Esophagus squamous epithelium (tissue), 5 donors: Measurements from ENCODE around the gene MTMR4. TPM values are rescaled to one million over a fixed set of nuclear protein-coding genes. Genes with fewer than 3 reads are reported as not detected.
"Not testable (repeated sequence)": the region's sequence is repeated elsewhere in the genome, so short reads cannot be mapped to it uniquely, and the experiment has no call there.

Experiments used
- DNase-seq: peaks from one replicate; lab custom pipeline; 2025; lab: John Stamatoyannopoulos, UW
- H3K27ac ChIP-seq, 4 donors: fragments of 200-600 bp; sonication (generic); one replicate each; pipeline ENCODE4 v1.5.1; 2016 to 2019; ENCODE audit warnings: mild to moderate bottlenecking in 1 of 4
- H3K27me3 ChIP-seq, 4 donors: fragments of 200-600 bp; sonication (generic); 1 replicate in 3 of 4; 2 replicates in 1 of 4; pipeline versions ENCODE4 v1.5.1 to v1.6.0; 2017 to 2021; ENCODE audit warnings: antibody characterized with exemption in 1 of 4
- H3K36me3 ChIP-seq, 3 donors: fragments of 200-600 bp; sonication (generic); one replicate each; pipeline ENCODE4 v1.5.1; 2016 to 2019
- H3K4me1 ChIP-seq, 3 donors: fragments of 200-600 bp; sonication (generic); one replicate each; pipeline ENCODE4 v1.5.1; 2017 to 2019
- H3K4me3 ChIP-seq, 4 donors: fragments of 200-600 bp; sonication (generic); 1 replicate in 3 of 4; 2 replicates in 1 of 4; pipeline ENCODE4 v1.5.1; 2016 to 2019; ENCODE audit warnings: mild to moderate bottlenecking in 2 of 4, moderate library complexity in 1 of 4
- H3K9me3 ChIP-seq, 3 donors: fragments of 200-600 bp; sonication (generic); one replicate each; pipeline ENCODE4 v1.5.1; 2016 to 2019
- POLR2A ChIP-seq, 4 donors: fragments of 450-650 bp; IDR thresholded peaks; one replicate each; pipeline ENCODE4 v1.6.1; 2017; ENCODE audit warnings: antibody characterized with exemption in 4 of 4, mild to moderate bottlenecking in 4 of 4, moderate library complexity in 3 of 4
- WGBS, 2 donors: methylation state at CpG; one replicate each; pipeline ENCODE4 v1.1.5; 2018; 5-methylcytosine and 5-hydroxymethylcytosine counted together
- intact Hi-C: fragments of 100-400 bp; cut with DNase I; formaldehyde crosslinking; loops from one replicate; pipeline ENCODE4 v1.15.0; 2022
- total RNA-seq, 4 donors: library from RNA; depleted of rRNA; stranded (reverse); fragments of >200 nt; gene quantifications; one replicate each; pipeline ENCODE4 v1.1.0, GENCODE V29; 2016
- TF ChIP-seq, protein P1 (sequence below), 6 experiments: fragments of 450-650 bp in 4 of 6; fragments of 200-600 bp in 2 of 6; sonication (generic) in 2 of 6; IDR thresholded peaks; one replicate each; pipeline ENCODE4 v1.5.1; 2016 to 2019; ENCODE audit warnings: antibody characterized with exemption in 6 of 6, mild to moderate bottlenecking in 4 of 6, moderate library complexity in 4 of 6
- donor health status: DM: yes; HTN: yes; CAD: no.

Gene MTMR4
- total RNA-seq = 10 to 100 TPM; 21.7 to 34.5 (median 28.0) TPM

GRCh38 chr17:58513965-58514769 lies at the start of gene MTMR4:
Gene MTMR4, minus strand, starts transcription at chr17:58514638. Its CDS starts 231 bp downstream, at chr17:58514407.
- intact Hi-C loops = loop anchor here (10.0 kb wide), 1 partner anchor 159 kb away; the partner anchor contains the start of gene SUPT4H1
- no peaks in the 10 kb centered on the region for H3K9me3 ChIP-seq
- H3K4me1 ChIP-seq = peaks cover 26 to 57% (median 35%) of the 10 kb centered on the region in 3 donors
- WGBS, 2 donors = 0 to 3% methylated on average over 10 to 11 of the region's 64 CpGs
- H3K27ac ChIP-seq = peak within 1 kb of the TSS; percentile 74 to 90 (median 86)
- TF ChIP-seq, protein P1, sequence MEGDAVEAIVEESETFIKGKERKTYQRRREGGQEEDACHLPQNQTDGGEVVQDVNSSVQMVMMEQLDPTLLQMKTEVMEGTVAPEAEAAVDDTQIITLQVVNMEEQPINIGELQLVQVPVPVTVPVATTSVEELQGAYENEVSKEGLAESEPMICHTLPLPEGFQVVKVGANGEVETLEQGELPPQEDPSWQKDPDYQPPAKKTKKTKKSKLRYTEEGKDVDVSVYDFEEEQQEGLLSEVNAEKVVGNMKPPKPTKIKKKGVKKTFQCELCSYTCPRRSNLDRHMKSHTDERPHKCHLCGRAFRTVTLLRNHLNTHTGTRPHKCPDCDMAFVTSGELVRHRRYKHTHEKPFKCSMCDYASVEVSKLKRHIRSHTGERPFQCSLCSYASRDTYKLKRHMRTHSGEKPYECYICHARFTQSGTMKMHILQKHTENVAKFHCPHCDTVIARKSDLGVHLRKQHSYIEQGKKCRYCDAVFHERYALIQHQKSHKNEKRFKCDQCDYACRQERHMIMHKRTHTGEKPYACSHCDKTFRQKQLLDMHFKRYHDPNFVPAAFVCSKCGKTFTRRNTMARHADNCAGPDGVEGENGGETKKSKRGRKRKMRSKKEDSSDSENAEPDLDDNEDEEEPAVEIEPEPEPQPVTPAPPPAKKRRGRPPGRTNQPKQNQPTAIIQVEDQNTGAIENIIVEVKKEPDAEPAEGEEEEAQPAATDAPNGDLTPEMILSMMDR (IDR thresholded peaks at IDR 0.05) = no peak
- TF ChIP-seq POLR2A (IDR thresholded peaks at IDR 0.05) = peak in 1 of 4 donors; percentile 56
- H3K36me3 ChIP-seq = peaks cover 5 to 45% (median 11%) of the 10 kb centered on the region in 3 donors
- peak within 1 kb of the TSS; percentile 67 to 91 (median 74) for H3K4me3 ChIP-seq
- DNase-seq = no peak
- no peaks in the 10 kb centered on the region for H3K27me3 ChIP-seq

- DNase-seq = no peak
- TF ChIP-seq, protein P1 (IDR thresholded peaks at IDR 0.05) = no peak
- TF ChIP-seq POLR2A (IDR thresholded peaks at IDR 0.05) = no peak
- Histone ChIP-seq H3K27ac (no peak overlapping the region), H3K9me3 (no peaks in the 10 kb centered on the region), H3K36me3 (no peaks in the 10 kb centered on the region), H3K27me3 (no peaks in the 10 kb centered on the region), H3K4me3 (no peak overlapping the region), H3K4me1 (peaks cover 0 to 12% (median 0%) of the 10 kb centered on the region in 3 donors)
- 64 to 82% methylated on average over 1 of the region's 1 CpG for WGBS, 2 donors
- intact Hi-C loops = no loop called here
Measured at GRCh38 chr17:58560511-58560910, 46.1 kb upstream of the MTMR4 start.

DNA sequence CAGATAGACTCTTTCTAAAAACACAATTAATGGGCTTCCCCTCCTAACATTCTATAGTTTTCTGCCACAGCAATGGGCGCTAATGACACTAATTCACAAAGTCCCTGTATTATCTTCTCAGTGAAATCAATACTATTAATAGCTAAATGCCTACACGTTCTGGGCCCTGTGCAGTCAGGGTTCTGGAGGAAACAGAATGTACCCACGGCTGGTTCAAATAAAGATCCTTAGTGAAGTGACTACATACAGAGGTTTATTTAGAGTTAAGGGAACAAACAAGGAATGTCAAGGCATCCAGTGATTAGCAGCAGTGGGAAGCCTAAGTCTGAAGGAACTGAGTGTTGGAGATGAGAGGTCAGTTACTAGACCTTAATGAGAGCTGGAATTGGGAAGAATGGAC lies 43.5 kb upstream of the MTMR4 start:
- DNase-seq = no peak
- intact Hi-C loops = no loop called here
- 77% methylated on average over 3 of the region's 3 CpGs for WGBS, 2 donors
- Histone ChIP-seq H3K4me1 (peaks cover 0 to 12% (median 0%) of the 10 kb centered on the region in 3 donors), H3K4me3 (no peak overlapping the region), H3K27ac (no peak overlapping the region), H3K36me3 (no peaks in the 10 kb centered on the region), H3K9me3 (no peaks in the 10 kb centered on the region), H3K27me3 (no peaks in the 10 kb centered on the region)
- TF ChIP-seq, protein P1 (IDR thresholded peaks at IDR 0.05) = no peak
- no peak for TF ChIP-seq POLR2A (IDR thresholded peaks at IDR 0.05)

DNA sequence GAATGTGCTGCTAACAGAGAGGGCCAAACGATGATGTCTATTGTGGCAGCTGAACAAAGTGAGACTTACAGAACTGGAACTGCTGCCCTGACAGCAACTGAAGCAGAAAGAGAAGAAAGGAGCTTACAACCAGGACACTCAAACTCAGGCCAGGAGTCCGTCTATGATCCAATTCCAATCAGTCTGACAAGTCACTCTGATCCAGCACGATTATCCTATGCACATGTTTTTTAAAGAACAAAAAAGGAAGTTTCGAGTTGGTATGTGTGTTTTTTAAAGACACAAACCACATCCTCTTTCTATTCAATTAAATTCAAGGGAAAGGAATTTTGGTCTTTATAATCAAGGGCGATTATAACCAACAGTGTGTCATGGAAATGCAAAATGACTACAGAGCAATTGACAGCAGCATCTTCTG lies 42.4 kb upstream of the MTMR4 start:
- Histone ChIP-seq H3K4me1 (peaks cover 0 to 12% (median 0%) of the 10 kb centered on the region in 3 donors), H3K4me3 (no peak overlapping the region), H3K36me3 (no peaks in the 10 kb centered on the region), H3K27ac (peak overlapping the region in 2 of 4 donors; percentile 5 to 40), H3K27me3 (no peaks in the 10 kb centered on the region), H3K9me3 (no peaks in the 10 kb centered on the region)
- DNase-seq = no peak
- no peak for TF ChIP-seq POLR2A (IDR thresholded peaks at IDR 0.05)
- TF ChIP-seq, protein P1 (IDR thresholded peaks at IDR 0.05) = no peak
- intact Hi-C loops = no loop called here
- 19 to 25% methylated on average over 5 of the region's 5 CpGs for WGBS, 2 donors

DNA sequence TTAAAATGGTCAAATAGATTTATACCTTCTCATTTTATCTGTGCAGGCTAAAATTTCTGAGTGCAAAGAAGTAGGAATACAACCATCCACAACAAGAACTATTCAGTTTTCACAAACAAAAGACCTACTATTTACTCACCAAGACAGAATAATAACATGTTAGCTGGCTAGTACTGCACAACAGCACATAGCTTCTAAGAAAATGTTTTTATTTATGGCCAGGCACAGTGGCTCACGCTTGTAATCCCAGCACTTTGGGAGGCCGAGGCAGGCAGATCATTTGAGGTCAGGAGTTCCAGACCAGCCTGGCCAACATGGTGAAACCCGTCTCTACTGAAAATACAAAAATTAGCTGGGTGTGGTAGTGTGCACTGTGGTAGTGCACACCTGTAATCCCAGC lies 40.7 kb upstream of the MTMR4 start:
- H3K27ac ChIP-seq, intact Hi-C loops, H3K4me3 ChIP-seq, H3K36me3 ChIP-seq, H3K27me3 ChIP-seq, H3K9me3 ChIP-seq, DNase-seq: not testable (repeated sequence)
- WGBS, 2 donors = 76 to 83% methylated on average over 1 to 3 of the region's 3 CpGs
- H3K4me1 ChIP-seq = peaks cover 0 to 12% (median 0%) of the 10 kb centered on the region in 3 donors
